Measurements from ENCODE around the gene RAB34.
"Not testable (repeated sequence)": the region's sequence is repeated elsewhere in the genome, so short reads cannot be mapped to it uniquely, and the experiment has no call there.

The RAB34 gene

DNA sequence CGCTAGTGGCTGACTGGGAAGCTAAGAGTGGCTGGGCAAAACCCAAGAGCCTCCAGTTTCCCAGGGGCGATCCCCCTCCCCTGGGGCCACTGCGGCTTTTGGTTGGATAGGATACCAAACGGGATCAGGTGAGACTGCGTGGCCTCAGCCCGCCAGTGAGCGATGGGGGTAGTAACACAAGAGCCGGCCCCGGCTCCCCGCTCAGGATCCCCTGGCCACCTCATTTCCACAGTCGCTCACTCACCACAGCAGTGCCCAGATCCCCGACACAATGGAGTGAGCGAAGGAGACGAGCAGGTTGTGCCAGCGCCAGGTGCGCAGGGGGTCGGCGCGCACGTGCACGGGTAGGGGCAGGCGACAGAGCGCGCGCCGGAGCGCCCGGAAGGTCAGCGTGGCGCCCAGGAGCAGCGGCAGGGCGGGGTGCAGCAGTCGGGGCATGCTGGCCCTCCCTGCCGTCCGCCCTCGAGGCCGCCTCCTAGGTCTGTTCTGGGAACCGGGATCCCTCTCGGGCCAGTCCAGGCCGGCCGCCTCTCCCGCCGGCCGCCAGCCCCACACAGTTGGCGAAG, 8.1 kb upstream of the RAB34 start:
- Histone ChIP-seq H3K9me3 (ENCODE audit: severe bottlenecking) (no peaks in the 10 kb centered on the region), H3K27me3 (ENCODE audit: insufficient read depth, poor library complexity, severe bottlenecking) (no peaks in the 10 kb centered on the region), H3K27ac (ENCODE audit: poor library complexity, severe bottlenecking) (peak overlapping the region; percentile 92), H3K4me3 (ENCODE audit: severe bottlenecking) (peak overlapping the region; percentile 47), H3K4me1 (ENCODE audit: insufficient read depth, poor library complexity, severe bottlenecking) (peaks cover 24% of the 10 kb centered on the region), H3K36me3 (ENCODE audit: low read depth) (peaks cover 44% of the 10 kb centered on the region)
- peak; percentile 42 for ATAC-seq (ENCODE audit: low read depth)
- peak; percentile 90 for DNase-seq (ENCODE audit: low spot score)
- TF ChIP-seq, protein P1, sequence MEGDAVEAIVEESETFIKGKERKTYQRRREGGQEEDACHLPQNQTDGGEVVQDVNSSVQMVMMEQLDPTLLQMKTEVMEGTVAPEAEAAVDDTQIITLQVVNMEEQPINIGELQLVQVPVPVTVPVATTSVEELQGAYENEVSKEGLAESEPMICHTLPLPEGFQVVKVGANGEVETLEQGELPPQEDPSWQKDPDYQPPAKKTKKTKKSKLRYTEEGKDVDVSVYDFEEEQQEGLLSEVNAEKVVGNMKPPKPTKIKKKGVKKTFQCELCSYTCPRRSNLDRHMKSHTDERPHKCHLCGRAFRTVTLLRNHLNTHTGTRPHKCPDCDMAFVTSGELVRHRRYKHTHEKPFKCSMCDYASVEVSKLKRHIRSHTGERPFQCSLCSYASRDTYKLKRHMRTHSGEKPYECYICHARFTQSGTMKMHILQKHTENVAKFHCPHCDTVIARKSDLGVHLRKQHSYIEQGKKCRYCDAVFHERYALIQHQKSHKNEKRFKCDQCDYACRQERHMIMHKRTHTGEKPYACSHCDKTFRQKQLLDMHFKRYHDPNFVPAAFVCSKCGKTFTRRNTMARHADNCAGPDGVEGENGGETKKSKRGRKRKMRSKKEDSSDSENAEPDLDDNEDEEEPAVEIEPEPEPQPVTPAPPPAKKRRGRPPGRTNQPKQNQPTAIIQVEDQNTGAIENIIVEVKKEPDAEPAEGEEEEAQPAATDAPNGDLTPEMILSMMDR (IDR thresholded peaks at IDR 0.05; ENCODE audit: poor library complexity, severe bottlenecking): no peak

DNA sequence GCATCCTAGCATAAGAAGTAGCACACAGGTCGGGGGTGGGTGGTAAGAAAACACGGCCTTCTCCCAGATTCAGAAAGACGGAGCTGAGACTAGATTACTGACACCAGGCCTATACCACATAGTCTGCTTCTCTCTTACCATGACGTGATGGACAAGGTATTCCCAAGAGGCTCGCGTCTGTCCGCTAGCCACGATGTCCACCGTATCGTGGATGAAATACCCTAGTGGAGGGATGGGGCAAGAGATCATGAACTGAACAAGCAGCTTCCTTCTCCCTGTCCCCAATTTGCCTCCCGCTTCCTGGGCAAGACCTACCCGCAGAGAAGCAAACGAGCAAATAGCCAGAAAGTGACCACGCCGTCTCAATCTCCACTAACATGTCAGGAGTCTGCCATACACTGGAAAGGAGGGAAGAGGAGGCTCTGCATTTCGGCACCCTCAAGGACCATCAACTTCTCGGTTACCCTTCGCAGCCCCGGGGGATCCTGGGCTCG, 7.5 kb upstream of the RAB34 start:
- ATAC-seq (ENCODE audit: low read depth) (peak; percentile 4), DNase-seq (ENCODE audit: low spot score) (no peak)
- Histone ChIP-seq H3K27ac (ENCODE audit: poor library complexity, severe bottlenecking) (peak overlapping the region; percentile 92), H3K9me3 (ENCODE audit: severe bottlenecking) (no peaks in the 10 kb centered on the region), H3K36me3 (ENCODE audit: low read depth) (peaks cover 49% of the 10 kb centered on the region), H3K4me3 (ENCODE audit: severe bottlenecking) (peak overlapping the region; percentile 47), H3K27me3 (ENCODE audit: insufficient read depth, poor library complexity, severe bottlenecking) (no peaks in the 10 kb centered on the region), H3K4me1 (ENCODE audit: insufficient read depth, poor library complexity, severe bottlenecking) (peaks cover 24% of the 10 kb centered on the region)
- TF ChIP-seq, protein P1 (IDR thresholded peaks at IDR 0.05; ENCODE audit: poor library complexity, severe bottlenecking): no peak

DNA sequence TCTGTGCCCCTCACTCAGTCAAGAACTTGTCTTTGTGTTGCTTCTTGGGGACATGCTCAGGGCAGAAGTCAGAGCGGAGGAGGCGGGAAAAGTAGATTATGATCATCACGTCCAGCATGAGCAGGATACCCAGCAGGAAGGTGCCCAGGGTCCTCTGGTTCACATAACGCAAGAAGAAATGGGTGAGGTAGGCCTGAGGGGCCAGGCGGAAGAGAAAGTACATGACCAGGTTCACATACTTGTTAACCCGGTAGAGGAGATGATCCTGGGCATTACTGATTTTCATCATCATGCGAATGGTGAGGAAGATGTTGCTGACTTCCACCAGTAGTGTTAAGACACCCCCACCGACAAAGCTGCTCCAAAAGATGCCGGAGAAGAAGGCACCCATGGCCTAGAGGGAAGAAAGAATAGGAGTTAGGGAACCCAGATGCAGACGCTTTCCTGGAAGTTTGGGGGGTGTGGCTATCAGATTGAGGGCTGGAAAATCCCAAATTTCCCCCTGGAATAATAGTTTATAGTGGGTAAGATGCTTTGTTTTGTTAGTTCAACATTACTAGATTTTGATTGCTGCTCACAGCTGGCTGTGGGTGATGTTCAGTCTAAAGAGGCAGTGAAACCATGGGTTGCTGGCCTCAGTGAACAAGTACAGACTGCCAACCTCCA, 7.0 kb upstream of the RAB34 start:
- ATAC-seq (ENCODE audit: low read depth) (no peak), DNase-seq (ENCODE audit: low spot score) (no peak)
- Histone ChIP-seq H3K36me3 (ENCODE audit: low read depth) (peaks cover 51% of the 10 kb centered on the region), H3K4me1 (ENCODE audit: insufficient read depth, poor library complexity, severe bottlenecking) (peaks cover 24% of the 10 kb centered on the region), H3K4me3 (ENCODE audit: severe bottlenecking) (peak overlapping the region; percentile 47), H3K27me3 (ENCODE audit: insufficient read depth, poor library complexity, severe bottlenecking) (no peaks in the 10 kb centered on the region), H3K9me3 (ENCODE audit: severe bottlenecking) (no peaks in the 10 kb centered on the region), H3K27ac (ENCODE audit: poor library complexity, severe bottlenecking) (peak overlapping the region; percentile 92)
- TF ChIP-seq, protein P1 (IDR thresholded peaks at IDR 0.05; ENCODE audit: poor library complexity, severe bottlenecking): no peak

DNA sequence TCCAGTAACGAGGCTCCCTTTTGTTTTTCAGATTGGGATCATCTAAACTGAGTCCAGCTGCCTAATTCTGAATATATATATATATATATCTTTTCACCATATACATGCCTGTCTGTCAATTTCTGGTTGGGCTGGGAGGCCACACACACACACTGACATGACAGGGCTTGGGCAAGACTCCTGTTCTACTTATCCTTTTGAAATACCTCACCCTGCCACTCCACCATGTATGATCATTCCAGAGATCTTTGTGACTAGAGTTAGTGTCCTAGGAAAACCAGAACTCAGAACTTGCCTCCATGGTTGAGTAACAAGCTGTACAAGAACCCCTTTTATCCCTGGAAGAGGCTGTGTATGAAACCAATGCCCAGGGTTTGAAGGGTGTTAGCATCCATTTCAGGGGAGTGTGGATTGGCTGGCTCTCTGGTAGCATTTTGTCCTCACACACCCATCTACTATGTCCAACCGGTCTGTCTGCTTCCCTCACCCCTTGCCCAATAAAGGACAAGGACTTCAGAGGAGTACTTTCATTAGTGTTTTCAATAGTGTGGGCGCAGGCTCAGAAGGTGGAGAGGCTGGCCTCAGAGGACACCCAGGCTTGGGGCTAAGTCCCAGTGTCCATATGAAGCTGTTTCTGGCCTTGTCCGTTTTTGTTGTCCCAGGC, 6.3 kb upstream of the RAB34 start:
- Histone ChIP-seq H3K36me3 (ENCODE audit: low read depth) (peaks cover 51% of the 10 kb centered on the region), H3K4me1 (ENCODE audit: insufficient read depth, poor library complexity, severe bottlenecking) (peaks cover 23% of the 10 kb centered on the region), H3K27ac (ENCODE audit: poor library complexity, severe bottlenecking) (peak overlapping the region; percentile 92)
- H3K27me3 ChIP-seq (ENCODE audit: insufficient read depth, poor library complexity, severe bottlenecking); H3K9me3 ChIP-seq (ENCODE audit: severe bottlenecking); ATAC-seq (ENCODE audit: low read depth); DNase-seq (ENCODE audit: low spot score); H3K4me3 ChIP-seq (ENCODE audit: severe bottlenecking): not testable (repeated sequence)

DNA sequence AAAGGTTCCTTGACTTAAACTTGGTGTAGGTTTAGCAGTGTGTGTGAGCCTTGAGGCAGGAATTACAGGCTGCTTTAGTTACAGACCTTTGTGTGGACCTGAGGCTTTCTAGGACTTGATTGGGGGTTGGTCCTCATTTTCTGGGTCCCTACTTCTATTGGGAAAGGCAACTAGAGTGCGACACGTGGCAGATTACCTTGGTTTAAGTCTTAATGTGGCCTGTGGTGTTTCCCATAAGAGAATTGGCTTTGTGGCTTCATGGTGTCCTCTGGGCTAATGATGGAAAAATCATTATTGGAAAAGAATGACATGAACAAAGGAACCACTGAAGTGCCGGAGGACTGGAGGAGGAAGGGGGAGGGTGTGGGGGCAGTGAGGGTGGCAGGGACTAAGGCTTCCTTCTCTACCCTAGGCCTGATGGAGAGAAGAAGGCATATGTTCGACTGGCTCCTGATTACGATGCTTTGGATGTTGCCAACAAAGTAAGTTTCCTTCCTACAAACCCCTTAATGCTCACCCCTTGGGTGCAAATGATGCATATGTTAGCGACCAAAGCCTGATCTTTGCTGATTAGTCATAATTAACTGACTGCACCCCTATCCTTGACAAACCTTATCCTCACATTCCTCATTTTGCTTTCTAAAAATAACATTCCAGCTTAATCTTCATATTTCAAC, 5.6 kb upstream of the RAB34 start:
- ATAC-seq (ENCODE audit: low read depth) (no peak), DNase-seq (ENCODE audit: low spot score) (no peak)
- peak overlapping the region; percentile 92 for H3K27ac ChIP-seq (ENCODE audit: poor library complexity, severe bottlenecking)
- H3K27me3 ChIP-seq (ENCODE audit: insufficient read depth, poor library complexity, severe bottlenecking): no peaks in the 10 kb centered on the region
- H3K4me3 ChIP-seq (ENCODE audit: severe bottlenecking): no peak overlapping the region
- H3K9me3 ChIP-seq (ENCODE audit: severe bottlenecking): no peaks in the 10 kb centered on the region
- TF ChIP-seq, protein P1 (IDR thresholded peaks at IDR 0.05; ENCODE audit: poor library complexity, severe bottlenecking): no peak
- H3K4me1 ChIP-seq (ENCODE audit: insufficient read depth, poor library complexity, severe bottlenecking): peaks cover 30% of the 10 kb centered on the region
- H3K36me3 ChIP-seq (ENCODE audit: low read depth): peaks cover 51% of the 10 kb centered on the region
